ENCODE data around the gene TEX101.
"Not testable (repeated sequence)": the region's sequence is repeated elsewhere in the genome, so short reads cannot be mapped to it uniquely, and the experiment has no call there.

Gene TEX101

GRCh38 chr19:43414554-43414953, at the start of gene TEX101:
Gene TEX101 (plus strand): TSS chr19:43414890. CDS start chr19:43415920, 1,030 bp downstream.
- no peak for DNase-seq (ENCODE audit: low read depth)
- no peak for TF ChIP-seq CTCF (IDR thresholded peaks at IDR 0.05; ENCODE audit: low read length, missing control alignments)
- H3K4me3 ChIP-seq (replicated peaks; ENCODE audit: low read depth, low read length) = no peak within 1 kb of the TSS

- DNase-seq (ENCODE audit: low read depth); H3K4me3 ChIP-seq (replicated peaks; ENCODE audit: low read depth, low read length): not testable (repeated sequence)
Observed at GRCh38 chr19:43365677-43366076, 49.0 kb upstream of the TEX101 start.

GRCh38 chr19:43367822-43368221, 46.9 kb upstream of the TEX101 start:
- no peak overlapping the region for H3K4me3 ChIP-seq (replicated peaks; ENCODE audit: low read depth, low read length)
- DNase-seq (ENCODE audit: low read depth) = no peak
- TF ChIP-seq CTCF (IDR thresholded peaks at IDR 0.05; ENCODE audit: low read length, missing control alignments) = no peak

- DNase-seq (ENCODE audit: low read depth); H3K4me3 ChIP-seq (replicated peaks; ENCODE audit: low read depth, low read length): not testable (repeated sequence)
Observed at GRCh38 chr19:43368897-43369296, 45.8 kb upstream of the TEX101 start.

- TF ChIP-seq CTCF (IDR thresholded peaks at IDR 0.05; ENCODE audit: low read length, missing control alignments) = no peak
- no peak for DNase-seq (ENCODE audit: low read depth)
- H3K4me3 ChIP-seq (replicated peaks; ENCODE audit: low read depth, low read length) = no peak overlapping the region
Observed at GRCh38 chr19:43371909-43372308, 42.8 kb upstream of the TEX101 start.

GRCh38 chr19:43372462-43372861, 42.2 kb upstream of the TEX101 start:
- no peak for DNase-seq (ENCODE audit: low read depth)
- H3K4me3 ChIP-seq (replicated peaks; ENCODE audit: low read depth, low read length) = no peak overlapping the region
- no peak for TF ChIP-seq CTCF (IDR thresholded peaks at IDR 0.05; ENCODE audit: low read length, missing control alignments)

- not testable (repeated sequence) for H3K4me3 ChIP-seq (replicated peaks; ENCODE audit: low read depth, low read length); DNase-seq (ENCODE audit: low read depth)
Observed at GRCh38 chr19:43377624-43378023, 37.1 kb upstream of the TEX101 start.

GRCh38 chr19:43380008-43380407, 34.7 kb upstream of the TEX101 start:
- DNase-seq (ENCODE audit: low read depth) = no peak
- TF ChIP-seq CTCF (IDR thresholded peaks at IDR 0.05; ENCODE audit: low read length, missing control alignments) = no peak
- no peak overlapping the region for H3K4me3 ChIP-seq (replicated peaks; ENCODE audit: low read depth, low read length)

GRCh38 chr19:43380771-43381386, 33.8 kb upstream of the TEX101 start:
- H3K4me3 ChIP-seq (replicated peaks; ENCODE audit: low read depth, low read length) = no peak overlapping the region
- TF ChIP-seq CTCF (IDR thresholded peaks at IDR 0.05; ENCODE audit: low read length, missing control alignments) = no peak
- DNase-seq (ENCODE audit: low read depth) = no peak

GRCh38 chr19:43382586-43383216, 32.0 kb upstream of the TEX101 start:
- DNase-seq (ENCODE audit: low read depth) = not testable (repeated sequence)

GRCh38 chr19:43383254-43383653, 31.4 kb upstream of the TEX101 start:
- H3K4me3 ChIP-seq (replicated peaks; ENCODE audit: low read depth, low read length); DNase-seq (ENCODE audit: low read depth): not testable (repeated sequence)

More at GRCh38 chr19:43382586-43383216, 32.0 kb upstream of the TEX101 start:
- H3K4me3 ChIP-seq (replicated peaks; ENCODE audit: low read depth, low read length) = not testable (repeated sequence)

- DNase-seq (ENCODE audit: low read depth); H3K4me3 ChIP-seq (replicated peaks; ENCODE audit: low read depth, low read length): not testable (repeated sequence)
Observed at GRCh38 chr19:43383759-43384158, 30.9 kb upstream of the TEX101 start.
